Suprapubic skin (tissue), 4 donors: Measurements from ENCODE around the gene RTL5. TPM values are rescaled to one million over a fixed set of nuclear protein-coding genes. Genes with fewer than 3 reads are reported as not detected.

Experiments
- DNase-seq, 2 donors: peaks; one replicate each; pipeline ENCODE4 v3.0.0-alpha.2; 2019; ENCODE audit warnings: low spot score in 2 of 2
- H3K27ac ChIP-seq: fragments of 200-600 bp; sonication (generic); one replicate; pipeline ENCODE4 v1.5.1; 2019
- H3K27me3 ChIP-seq: fragments of 200-600 bp; sonication (generic); one replicate; pipeline ENCODE4 v1.5.1; 2019
- H3K36me3 ChIP-seq: fragments of 200-600 bp; sonication (generic); one replicate; pipeline ENCODE4 v1.5.1; 2019
- H3K4me1 ChIP-seq: fragments of 200-600 bp; sonication (generic); one replicate; pipeline ENCODE4 v1.5.1; 2019
- H3K4me3 ChIP-seq: fragments of 200-600 bp; sonication (generic); one replicate; pipeline ENCODE4 v1.5.1; 2019; ENCODE audit warnings: mild to moderate bottlenecking
- H3K9me3 ChIP-seq: fragments of 200-600 bp; sonication (generic); one replicate; pipeline ENCODE4 v1.5.1; 2019
- EP300 ChIP-seq: sonication (generic); formaldehyde crosslinking; IDR thresholded peaks from one replicate; pipeline ENCODE4 v1.6.1; 2017; ENCODE audit warnings: antibody characterized with exemption
- POLR2A ChIP-seq, 2 donors: fragments of 450-650 bp; IDR thresholded peaks; one replicate each; pipeline ENCODE4 v1.6.1; 2017; ENCODE audit warnings: antibody characterized with exemption in 2 of 2, mild to moderate bottlenecking in 2 of 2, moderate library complexity in 2 of 2
- POLR2AphosphoS5 ChIP-seq, 3 donors: sonication (generic); formaldehyde crosslinking; IDR thresholded peaks; one replicate each; pipeline ENCODE4 v1.6.1; 2017; ENCODE audit warnings: antibody characterized with exemption in 3 of 3
- WGBS: methylation state at CpG from one replicate; pipeline ENCODE4 v1.1.5; 2018; 5-methylcytosine and 5-hydroxymethylcytosine counted together
- total RNA-seq, 4 donors: library from RNA; depleted of rRNA; stranded (reverse); fragments of >200 nt; gene quantifications; one replicate each; pipeline ENCODE4 v1.1.0, GENCODE V29; 2016
- TF ChIP-seq, protein P1 (sequence below), 2 donors: fragments of 200-600 bp in 1 of 2; fragments of 450-650 bp in 1 of 2; sonication (generic) in 1 of 2; IDR thresholded peaks; one replicate each; pipeline ENCODE4 v1.5.1; 2016 to 2019; ENCODE audit warnings: antibody characterized with exemption in 2 of 2, mild to moderate bottlenecking in 1 of 2, moderate library complexity in 1 of 2

RTL5 gene
- total RNA-seq, 4 donors from 2014 or later, result 1.2 to 2.4 (median 1.3) TPM

DNA sequence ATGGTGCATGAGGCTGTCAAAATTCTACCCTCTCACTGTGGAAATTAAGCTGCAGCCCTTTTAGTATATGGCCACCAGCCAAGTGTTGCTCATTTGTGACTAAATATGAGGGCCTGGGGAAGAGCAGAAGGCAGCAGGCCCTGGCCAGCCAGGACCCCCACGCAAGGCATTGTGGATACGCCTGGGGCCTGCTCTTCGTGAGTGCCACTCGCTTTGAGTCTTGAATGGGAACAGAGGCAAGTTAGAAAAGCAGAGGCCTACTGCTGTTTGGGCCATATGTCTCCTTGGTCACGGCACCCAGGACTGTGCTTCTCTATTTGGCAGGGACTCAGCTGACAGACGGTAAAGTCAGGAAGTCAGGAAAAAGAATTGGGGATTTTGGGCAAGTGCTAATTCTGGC lies 10.9 kb downstream of the RTL5 start:
- H3K4me3 ChIP-seq, result no peak overlapping the region
- H3K4me1 ChIP-seq, result peaks cover 41% of the 10 kb centered on the region
- 64% methylated on average over 6 of the region's 6 CpGs for WGBS
- TF ChIP-seq POLR2A (IDR thresholded peaks at IDR 0.05) (no peak), EP300 (no peak), POLR2AphosphoS5 (IDR thresholded peaks at IDR 0.05) (no peak)
- TF ChIP-seq, protein P1, sequence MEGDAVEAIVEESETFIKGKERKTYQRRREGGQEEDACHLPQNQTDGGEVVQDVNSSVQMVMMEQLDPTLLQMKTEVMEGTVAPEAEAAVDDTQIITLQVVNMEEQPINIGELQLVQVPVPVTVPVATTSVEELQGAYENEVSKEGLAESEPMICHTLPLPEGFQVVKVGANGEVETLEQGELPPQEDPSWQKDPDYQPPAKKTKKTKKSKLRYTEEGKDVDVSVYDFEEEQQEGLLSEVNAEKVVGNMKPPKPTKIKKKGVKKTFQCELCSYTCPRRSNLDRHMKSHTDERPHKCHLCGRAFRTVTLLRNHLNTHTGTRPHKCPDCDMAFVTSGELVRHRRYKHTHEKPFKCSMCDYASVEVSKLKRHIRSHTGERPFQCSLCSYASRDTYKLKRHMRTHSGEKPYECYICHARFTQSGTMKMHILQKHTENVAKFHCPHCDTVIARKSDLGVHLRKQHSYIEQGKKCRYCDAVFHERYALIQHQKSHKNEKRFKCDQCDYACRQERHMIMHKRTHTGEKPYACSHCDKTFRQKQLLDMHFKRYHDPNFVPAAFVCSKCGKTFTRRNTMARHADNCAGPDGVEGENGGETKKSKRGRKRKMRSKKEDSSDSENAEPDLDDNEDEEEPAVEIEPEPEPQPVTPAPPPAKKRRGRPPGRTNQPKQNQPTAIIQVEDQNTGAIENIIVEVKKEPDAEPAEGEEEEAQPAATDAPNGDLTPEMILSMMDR (IDR thresholded peaks at IDR 0.05), result no peak
- H3K27me3 ChIP-seq, result no peaks in the 10 kb centered on the region
- H3K9me3 ChIP-seq, result no peaks in the 10 kb centered on the region
- no peak for DNase-seq
- H3K27ac ChIP-seq, result peak overlapping the region; percentile 1
- H3K36me3 ChIP-seq, result no peaks in the 10 kb centered on the region

DNA sequence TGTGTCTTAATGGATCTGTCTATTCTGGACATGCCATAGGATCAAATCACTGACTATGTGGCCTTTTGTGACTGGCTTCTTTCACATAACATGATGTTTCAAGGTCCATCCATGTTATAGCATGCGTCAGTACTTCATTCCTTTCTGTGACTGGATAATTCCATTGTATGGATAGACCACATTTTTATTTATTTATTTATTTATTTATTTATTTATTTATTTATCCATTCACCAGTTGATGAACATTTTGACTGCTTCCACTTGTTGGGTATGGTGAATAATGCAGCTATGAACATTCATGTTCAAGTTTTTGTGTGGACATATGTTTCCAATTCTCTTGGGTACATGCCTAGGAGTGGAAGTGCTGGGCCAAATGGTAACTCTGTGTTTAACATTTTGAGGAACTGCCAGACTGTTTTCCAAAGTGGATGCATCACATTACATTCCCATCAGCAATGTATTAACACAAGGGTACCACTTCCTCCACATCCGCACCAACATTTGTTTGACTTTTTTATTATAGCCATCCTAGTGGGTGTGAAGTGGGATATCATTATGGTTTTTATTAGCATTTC lies 14.0 kb downstream of the RTL5 start:
- TF ChIP-seq POLR2AphosphoS5 (IDR thresholded peaks at IDR 0.05), result no peak
- no peak for TF ChIP-seq EP300
- TF ChIP-seq POLR2A (IDR thresholded peaks at IDR 0.05), result no peak
- TF ChIP-seq, protein P1 (IDR thresholded peaks at IDR 0.05), result no peak
- H3K4me3 ChIP-seq, result no peak overlapping the region
- WGBS, result 79% methylated on average over 2 of the region's 2 CpGs

DNA sequence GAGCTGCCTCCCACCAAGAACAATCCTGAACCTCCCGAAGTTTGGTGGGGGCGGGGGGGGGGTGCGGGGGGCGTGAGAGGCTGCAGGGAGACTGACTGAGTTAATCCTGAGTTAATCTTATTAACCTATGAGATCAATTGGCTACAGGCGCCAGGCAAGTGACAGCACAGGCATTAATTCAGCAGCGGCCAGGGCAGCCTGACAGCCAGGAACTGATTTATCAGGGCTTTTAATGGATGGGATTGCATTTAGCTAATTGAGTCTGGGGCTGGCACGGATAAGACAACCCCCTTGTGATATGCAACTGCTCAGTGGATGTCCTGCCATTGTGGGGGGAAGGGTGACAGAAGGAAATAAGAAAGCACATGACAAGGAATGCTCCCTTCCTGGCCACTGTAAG lies 16.3 kb downstream of the RTL5 start:
- Histone ChIP-seq H3K9me3 (no peaks in the 10 kb centered on the region), H3K27me3 (no peaks in the 10 kb centered on the region), H3K27ac (no peak overlapping the region), H3K4me1 (no peaks in the 10 kb centered on the region), H3K4me3 (no peak overlapping the region), H3K36me3 (no peaks in the 10 kb centered on the region)
- TF ChIP-seq, protein P1 (IDR thresholded peaks at IDR 0.05), result no peak
- TF ChIP-seq POLR2A (IDR thresholded peaks at IDR 0.05) (no peak), POLR2AphosphoS5 (IDR thresholded peaks at IDR 0.05) (no peak), EP300 (no peak)
- no peak for DNase-seq
- WGBS, result 44% methylated on average over 1 of the region's 7 CpGs

More for the DNA sequence above, 14.0 kb downstream of the RTL5 start:
- H3K27me3 ChIP-seq, result no peaks in the 10 kb centered on the region
- H3K4me1 ChIP-seq, result peaks cover 16% of the 10 kb centered on the region
- H3K36me3 ChIP-seq, result no peaks in the 10 kb centered on the region
- DNase-seq, result no peak
- no peak overlapping the region for H3K27ac ChIP-seq
- no peaks in the 10 kb centered on the region for H3K9me3 ChIP-seq

DNA sequence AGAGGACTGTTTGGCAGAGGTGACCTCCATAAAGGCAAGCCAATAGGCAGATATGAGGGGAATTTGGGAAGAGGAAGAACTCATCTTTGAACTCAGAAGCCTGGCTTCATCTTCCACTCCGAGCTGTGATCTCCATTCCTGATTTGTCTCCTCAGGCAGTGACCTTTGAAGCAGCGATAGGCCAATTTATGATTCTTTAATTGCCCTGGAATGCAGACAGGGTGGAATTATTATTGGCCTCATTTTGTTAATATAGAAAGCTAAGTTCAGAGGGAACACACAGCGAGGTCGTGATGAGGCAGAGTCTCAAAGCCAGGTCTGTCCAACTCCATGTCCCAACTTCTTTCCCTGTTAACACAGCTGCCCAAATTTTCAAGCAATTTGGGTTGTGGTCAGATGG lies 16.9 kb downstream of the RTL5 start:
- Histone ChIP-seq H3K4me1 (no peaks in the 10 kb centered on the region), H3K4me3 (no peak overlapping the region), H3K27ac (no peak overlapping the region), H3K9me3 (no peaks in the 10 kb centered on the region), H3K27me3 (no peaks in the 10 kb centered on the region), H3K36me3 (no peaks in the 10 kb centered on the region)
- WGBS, result 78% methylated on average over 4 of the region's 4 CpGs
- TF ChIP-seq, protein P1 (IDR thresholded peaks at IDR 0.05), result no peak
- TF ChIP-seq EP300, result no peak
- no peak for TF ChIP-seq POLR2A (IDR thresholded peaks at IDR 0.05)
- TF ChIP-seq POLR2AphosphoS5 (IDR thresholded peaks at IDR 0.05), result no peak
- no peak for DNase-seq

DNA sequence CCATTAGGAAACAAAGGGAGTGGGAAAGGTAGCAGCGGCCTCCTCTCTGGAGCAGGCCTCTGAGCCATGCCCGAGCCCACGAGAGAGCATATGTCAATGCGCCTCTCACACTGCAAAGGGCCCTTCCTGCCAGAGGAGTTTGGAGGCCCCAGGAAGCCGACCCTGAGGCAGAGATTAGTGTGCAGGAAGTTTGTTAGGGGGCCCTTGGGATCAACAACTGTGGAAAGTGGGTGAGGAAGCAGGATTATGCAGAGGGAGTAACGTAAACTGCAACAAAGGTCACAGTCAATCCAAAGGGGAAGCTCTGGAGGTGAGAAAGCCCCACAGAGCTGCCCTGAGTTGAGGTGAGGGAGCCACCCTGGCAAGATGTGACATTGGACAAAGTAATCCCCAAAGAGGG lies 17.4 kb downstream of the RTL5 start:
- no peaks in the 10 kb centered on the region for H3K4me1 ChIP-seq
- no peak for DNase-seq

More for the DNA sequence above, 17.4 kb downstream of the RTL5 start:
- Histone ChIP-seq H3K9me3 (no peaks in the 10 kb centered on the region), H3K27me3 (no peaks in the 10 kb centered on the region), H3K4me3 (no peak overlapping the region), H3K36me3 (no peaks in the 10 kb centered on the region), H3K27ac (no peak overlapping the region)
- WGBS, result 72% methylated on average over 6 of the region's 6 CpGs
- TF ChIP-seq, protein P1 (IDR thresholded peaks at IDR 0.05), result no peak
- no peak for TF ChIP-seq POLR2AphosphoS5 (IDR thresholded peaks at IDR 0.05)
- TF ChIP-seq POLR2A (IDR thresholded peaks at IDR 0.05), result no peak
- TF ChIP-seq EP300, result no peak
